ENCODE measurements around the gene CALU. TPM values are rescaled to one million over a fixed set of nuclear protein-coding genes. Genes with fewer than 3 reads are reported as not detected.

CALU gene
- total and polyA plus RNA-seq, 2 experiments from 2014 or later = 136 to 179 TPM

GRCh38 chr7:128694738-128695137 lies 44.4 kb upstream of the CALU start:
- H3K27ac ChIP-seq (ENCODE audit: low read depth) = no peak overlapping the region
- no peaks in the 10 kb centered on the region; the same call in 2 of the 3 replicates for H3K36me3 Mint-ChIP-seq (ENCODE audit: low read depth)
- no peak overlapping the region for H3K4me3 ChIP-seq
- H2AFZ ChIP-seq = no peak overlapping the region
- no peak overlapping the region for H3K4me3 Mint-ChIP-seq
- H3K9me2 ChIP-seq (ENCODE audit: insufficient read depth) = peaks cover 4% of the 10 kb centered on the region; the same call in 1 of the 2 replicates
- H3K9me3 Mint-ChIP-seq = no peaks in the 10 kb centered on the region
- H3K27me3 ChIP-seq (ENCODE audit: insufficient read depth) = peaks cover 18% of the 10 kb centered on the region
- peaks cover 24% of the 10 kb centered on the region for H3K4me1 Mint-ChIP-seq
- TF ChIP-seq STAT1 (IDR thresholded peaks at IDR 0.05; ENCODE audit: unreplicated experiment) (no peak), ZNF331 (CRISPR knock-in tag; IDR thresholded peaks at IDR 0.05; ENCODE audit: low read depth) (no peak), ETS1 (IDR thresholded peaks at IDR 0.05) (no peak)
- H3K27me3 Mint-ChIP-seq (ENCODE audit: insufficient read depth, low read depth, poor library complexity) = peaks cover 13% of the 10 kb centered on the region
- ATAC-seq (no peak), DNase-seq (ENCODE audit: low spot score) (no peak)
- H4K20me1 ChIP-seq (replicated peaks; ENCODE audit: insufficient read depth) = no peaks in the 10 kb centered on the region
- H3F3A ChIP-seq (replicated peaks; ENCODE audit: low read depth) = no peaks in the 10 kb centered on the region
- no peak overlapping the region for H3K27ac Mint-ChIP-seq
- no peak overlapping the region for H3K4me2 ChIP-seq
- no peaks in the 10 kb centered on the region for H3K36me3 ChIP-seq (ENCODE audit: insufficient read depth)
- peaks cover 21% of the 10 kb centered on the region; the same call in 1 of the 2 replicates for H3K4me1 ChIP-seq (ENCODE audit: insufficient read depth)
- no peaks in the 10 kb centered on the region for H3K79me2 ChIP-seq (replicated peaks; ENCODE audit: insufficient read depth)

DNA sequence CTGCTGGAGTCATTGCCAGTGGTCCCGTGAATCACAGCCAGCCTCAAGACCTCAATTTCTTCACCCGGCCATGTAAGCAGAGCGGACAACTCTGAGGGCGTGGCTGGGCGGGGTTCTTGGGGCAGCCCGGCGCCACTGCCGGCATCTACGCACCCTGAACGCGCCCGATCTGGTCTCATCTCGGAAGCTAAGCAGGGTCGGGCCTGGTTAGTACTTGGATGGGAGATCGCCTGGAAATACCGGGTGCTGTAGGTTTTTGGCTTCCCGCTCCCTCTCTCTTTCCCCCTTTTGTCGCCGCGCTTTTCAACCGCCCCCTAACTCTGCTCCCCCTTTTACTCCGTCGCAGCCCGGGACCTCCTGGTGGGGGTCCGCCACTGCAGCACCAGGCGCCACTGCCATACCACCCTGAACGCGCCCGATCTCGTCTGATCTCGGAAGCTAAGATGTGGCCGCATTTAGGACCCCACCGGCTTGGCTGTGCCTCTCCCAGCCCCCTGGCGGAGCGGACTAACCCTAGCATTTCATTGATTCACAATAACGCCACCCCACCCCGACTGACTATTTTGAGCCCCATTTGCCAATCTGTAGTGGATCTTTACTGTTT lies 41.8 kb upstream of the CALU start:
- Histone ChIP-seq H3K4me3 (peak overlapping the region; percentile 57), H3K36me3 (ENCODE audit: insufficient read depth) (no peaks in the 10 kb centered on the region), H3K9me2 (ENCODE audit: insufficient read depth) (no peaks in the 10 kb centered on the region), H3K79me2 (replicated peaks; ENCODE audit: insufficient read depth) (no peaks in the 10 kb centered on the region), H3F3A (replicated peaks; ENCODE audit: low read depth) (no peaks in the 10 kb centered on the region), H4K20me1 (replicated peaks; ENCODE audit: insufficient read depth) (no peaks in the 10 kb centered on the region), H2AFZ (peak overlapping the region; percentile 87), H3K27me3 (ENCODE audit: insufficient read depth) (peaks cover 18% of the 10 kb centered on the region), H3K27ac (ENCODE audit: low read depth) (no peak overlapping the region), H3K4me2 (peak overlapping the region; percentile 75), H3K4me1 (ENCODE audit: insufficient read depth) (peaks cover 28% of the 10 kb centered on the region; the same call in 1 of the 2 replicates)
- Mint-ChIP-seq H3K9me3 (peaks cover 10% of the 10 kb centered on the region), H3K36me3 (ENCODE audit: low read depth) (peaks cover 3% of the 10 kb centered on the region; the same call in 1 of the 3 replicates), H3K27ac (peak overlapping the region; percentile 68; the same call in 1 of the 2 replicates), H3K4me1 (peaks cover 31% of the 10 kb centered on the region), H3K27me3 (ENCODE audit: insufficient read depth, low read depth, poor library complexity) (peaks cover 9% of the 10 kb centered on the region), H3K4me3 (peak overlapping the region; percentile 88)
- ATAC-seq (peak; percentile 91), DNase-seq (ENCODE audit: low spot score) (peak; percentile 91)
- TF ChIP-seq, protein P1, sequence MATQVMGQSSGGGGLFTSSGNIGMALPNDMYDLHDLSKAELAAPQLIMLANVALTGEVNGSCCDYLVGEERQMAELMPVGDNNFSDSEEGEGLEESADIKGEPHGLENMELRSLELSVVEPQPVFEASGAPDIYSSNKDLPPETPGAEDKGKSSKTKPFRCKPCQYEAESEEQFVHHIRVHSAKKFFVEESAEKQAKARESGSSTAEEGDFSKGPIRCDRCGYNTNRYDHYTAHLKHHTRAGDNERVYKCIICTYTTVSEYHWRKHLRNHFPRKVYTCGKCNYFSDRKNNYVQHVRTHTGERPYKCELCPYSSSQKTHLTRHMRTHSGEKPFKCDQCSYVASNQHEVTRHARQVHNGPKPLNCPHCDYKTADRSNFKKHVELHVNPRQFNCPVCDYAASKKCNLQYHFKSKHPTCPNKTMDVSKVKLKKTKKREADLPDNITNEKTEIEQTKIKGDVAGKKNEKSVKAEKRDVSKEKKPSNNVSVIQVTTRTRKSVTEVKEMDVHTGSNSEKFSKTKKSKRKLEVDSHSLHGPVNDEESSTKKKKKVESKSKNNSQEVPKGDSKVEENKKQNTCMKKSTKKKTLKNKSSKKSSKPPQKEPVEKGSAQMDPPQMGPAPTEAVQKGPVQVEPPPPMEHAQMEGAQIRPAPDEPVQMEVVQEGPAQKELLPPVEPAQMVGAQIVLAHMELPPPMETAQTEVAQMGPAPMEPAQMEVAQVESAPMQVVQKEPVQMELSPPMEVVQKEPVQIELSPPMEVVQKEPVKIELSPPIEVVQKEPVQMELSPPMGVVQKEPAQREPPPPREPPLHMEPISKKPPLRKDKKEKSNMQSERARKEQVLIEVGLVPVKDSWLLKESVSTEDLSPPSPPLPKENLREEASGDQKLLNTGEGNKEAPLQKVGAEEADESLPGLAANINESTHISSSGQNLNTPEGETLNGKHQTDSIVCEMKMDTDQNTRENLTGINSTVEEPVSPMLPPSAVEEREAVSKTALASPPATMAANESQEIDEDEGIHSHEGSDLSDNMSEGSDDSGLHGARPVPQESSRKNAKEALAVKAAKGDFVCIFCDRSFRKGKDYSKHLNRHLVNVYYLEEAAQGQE (IDR thresholded peaks at IDR 0.05; ENCODE audit: unreplicated experiment) = no peak
- TF ChIP-seq CTCF (conservative IDR thresholded peaks at IDR 0.05; ENCODE audit: low read depth in 2 of 2) (peak; percentile 50 to 65), JUNB (IDR thresholded peaks at IDR 0.05; ENCODE audit: unreplicated experiment) (no peak), POLR2AphosphoS5 (IDR thresholded peaks at IDR 0.05; ENCODE audit: low read depth) (no peak), CREB1 (CRISPR knock-in tag; IDR thresholded peaks at IDR 0.05; ENCODE audit: low read depth) (peak; percentile 83), ZNF331 (CRISPR knock-in tag; IDR thresholded peaks at IDR 0.05; ENCODE audit: low read depth) (0 out of 2 replicates have a peak, but pooled peaks have one; percentile 7), STAT1 (IDR thresholded peaks at IDR 0.05; ENCODE audit: unreplicated experiment) (no peak), ZNF114 (CRISPR knock-in tag; IDR thresholded peaks at IDR 0.05) (no peak)

Data from GM23338 (cell line).